Raji (cell line): ENCODE measurements around the gene POLD3.

ENCODE experiments used
- POLR2A ChIP-seq: IDR thresholded peaks from 2 replicates; pipeline ENCODE4 v1.6.1; 2011; ENCODE audit warnings: low read depth, low read length, control low read depth; ENCODE audit not compliant: insufficient read depth

Gene POLD3

GRCh38 chr11:74689666-74690065 lies 97.3 kb downstream of the POLD3 start:
- no peak for TF ChIP-seq POLR2A

GRCh38 chr11:74691755-74692154 lies 99.4 kb downstream of the POLD3 start:
- no peak for TF ChIP-seq POLR2A
